BE2C (cell line): Measurements from ENCODE around the gene TRIO.
A peak's percentile ranks its signal among the peaks of the same experiment; 100 is the strongest.

ENCODE experiments used
- DNase-seq: peaks from one replicate; pipeline ENCODE4 v3.0.0-alpha.2; 2020
- H3K27me3 ChIP-seq: fragments of 250-450 bp; sonication (Bioruptor Pico); 2 replicates; pipeline ENCODE4 v1.5.1; 2020; ENCODE audit warnings: mild to moderate bottlenecking
- H3K36me3 ChIP-seq: fragments of 250-450 bp; sonication (Bioruptor Pico); 2 replicates; pipeline ENCODE4 v1.5.1; 2020; ENCODE audit warnings: mild to moderate bottlenecking
- H3K4me1 ChIP-seq: fragments of 250-450 bp; sonication (Bioruptor Pico); 2 replicates; pipeline ENCODE4 v1.5.1; 2020
- H3K4me3 ChIP-seq: 2 replicates; pipeline ENCODE4 v1.5.1; 2011; ENCODE audit warnings: low read depth, low read length
- H3K9me3 ChIP-seq: fragments of 250-450 bp; sonication (Bioruptor Pico); 2 replicates; pipeline ENCODE4 v1.5.1; 2020
- TF ChIP-seq, protein P1 (sequence below): IDR thresholded peaks from 2 replicates; pipeline ENCODE4 v1.5.1; 2012; ENCODE audit warnings: mild to moderate bottlenecking, low read depth, low read length

The TRIO gene

DNA sequence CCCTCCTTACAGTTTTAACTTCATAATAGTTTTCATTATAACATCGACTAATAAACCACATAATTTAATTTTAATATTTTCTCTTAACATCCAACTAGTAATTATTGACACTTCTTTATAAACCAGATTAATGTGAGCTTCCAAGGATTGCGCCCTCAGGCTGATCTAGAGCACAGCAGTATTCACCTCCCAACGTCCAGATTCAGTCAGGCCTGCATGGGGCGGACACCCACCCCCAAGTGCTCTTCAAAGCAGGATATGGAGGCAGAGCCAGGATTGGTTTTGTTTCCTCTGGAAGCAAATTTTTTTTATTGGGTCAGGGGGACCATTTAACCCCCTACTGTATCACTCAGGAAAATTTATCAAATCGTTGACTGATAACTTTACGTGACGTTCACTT is 215.4 kb downstream of the TRIO start:
- Histone ChIP-seq H3K4me1 (peaks cover 28% of the 10 kb centered on the region), H3K36me3 (peaks cover 21% of the 10 kb centered on the region), H3K27me3 (no peaks in the 10 kb centered on the region), H3K9me3 (no peaks in the 10 kb centered on the region), H3K4me3 (no peak overlapping the region)
- TF ChIP-seq, protein P1, sequence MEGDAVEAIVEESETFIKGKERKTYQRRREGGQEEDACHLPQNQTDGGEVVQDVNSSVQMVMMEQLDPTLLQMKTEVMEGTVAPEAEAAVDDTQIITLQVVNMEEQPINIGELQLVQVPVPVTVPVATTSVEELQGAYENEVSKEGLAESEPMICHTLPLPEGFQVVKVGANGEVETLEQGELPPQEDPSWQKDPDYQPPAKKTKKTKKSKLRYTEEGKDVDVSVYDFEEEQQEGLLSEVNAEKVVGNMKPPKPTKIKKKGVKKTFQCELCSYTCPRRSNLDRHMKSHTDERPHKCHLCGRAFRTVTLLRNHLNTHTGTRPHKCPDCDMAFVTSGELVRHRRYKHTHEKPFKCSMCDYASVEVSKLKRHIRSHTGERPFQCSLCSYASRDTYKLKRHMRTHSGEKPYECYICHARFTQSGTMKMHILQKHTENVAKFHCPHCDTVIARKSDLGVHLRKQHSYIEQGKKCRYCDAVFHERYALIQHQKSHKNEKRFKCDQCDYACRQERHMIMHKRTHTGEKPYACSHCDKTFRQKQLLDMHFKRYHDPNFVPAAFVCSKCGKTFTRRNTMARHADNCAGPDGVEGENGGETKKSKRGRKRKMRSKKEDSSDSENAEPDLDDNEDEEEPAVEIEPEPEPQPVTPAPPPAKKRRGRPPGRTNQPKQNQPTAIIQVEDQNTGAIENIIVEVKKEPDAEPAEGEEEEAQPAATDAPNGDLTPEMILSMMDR: no peak
- DNase-seq: peak; percentile 51

DNA sequence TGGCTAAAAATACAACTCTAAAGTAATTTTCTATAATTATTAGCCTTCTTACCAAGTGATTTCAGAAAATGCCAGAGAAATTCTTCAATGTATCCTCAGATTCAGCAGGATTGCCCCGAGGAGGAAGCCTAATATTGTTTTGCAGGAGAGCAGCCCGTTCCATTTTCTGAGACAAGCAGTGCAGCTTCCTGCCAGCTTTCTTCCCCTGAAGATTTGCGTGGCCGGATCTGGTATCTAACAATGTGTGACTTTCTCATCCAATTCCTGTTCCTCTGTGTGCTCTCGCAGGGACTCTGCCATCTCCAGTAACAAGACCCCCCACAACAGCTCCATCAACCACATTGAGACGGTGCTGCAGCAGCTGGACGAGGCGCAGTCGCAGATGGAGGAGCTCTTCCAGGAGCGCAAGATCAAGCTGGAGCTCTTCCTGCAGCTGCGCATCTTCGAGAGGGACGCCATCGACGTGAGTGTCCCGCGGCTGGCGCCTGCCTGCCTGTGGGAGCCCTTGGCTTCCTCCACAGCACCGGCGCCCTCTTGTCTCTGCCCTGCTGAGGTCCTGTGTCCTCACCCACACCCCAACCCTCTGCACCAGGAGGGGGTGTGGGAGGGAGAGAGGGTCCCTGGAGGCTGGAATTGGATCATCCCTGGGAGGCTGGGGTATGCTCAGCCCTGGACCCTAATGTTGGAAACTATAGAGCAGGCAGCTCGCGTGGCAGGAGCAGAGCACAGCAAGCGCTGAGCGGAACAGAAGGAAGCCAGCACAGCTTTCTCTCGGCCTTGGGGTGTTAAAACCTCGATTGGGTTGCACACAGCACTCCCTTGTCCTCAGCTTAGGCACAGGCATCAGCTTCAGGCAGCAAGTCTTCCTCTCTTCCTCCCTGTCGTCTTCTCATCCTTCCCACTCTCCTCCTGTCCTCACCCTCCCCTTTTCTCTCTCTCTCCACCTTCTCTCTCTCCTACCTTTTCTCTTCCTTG is 216.2 kb downstream of the TRIO start:
- Histone ChIP-seq H3K4me3 (no peak overlapping the region), H3K9me3 (no peaks in the 10 kb centered on the region), H3K4me1 (peaks cover 31% of the 10 kb centered on the region), H3K36me3 (peaks cover 25% of the 10 kb centered on the region), H3K27me3 (no peaks in the 10 kb centered on the region)
- TF ChIP-seq, protein P1: no peak
- peak; percentile 31 for DNase-seq

DNA sequence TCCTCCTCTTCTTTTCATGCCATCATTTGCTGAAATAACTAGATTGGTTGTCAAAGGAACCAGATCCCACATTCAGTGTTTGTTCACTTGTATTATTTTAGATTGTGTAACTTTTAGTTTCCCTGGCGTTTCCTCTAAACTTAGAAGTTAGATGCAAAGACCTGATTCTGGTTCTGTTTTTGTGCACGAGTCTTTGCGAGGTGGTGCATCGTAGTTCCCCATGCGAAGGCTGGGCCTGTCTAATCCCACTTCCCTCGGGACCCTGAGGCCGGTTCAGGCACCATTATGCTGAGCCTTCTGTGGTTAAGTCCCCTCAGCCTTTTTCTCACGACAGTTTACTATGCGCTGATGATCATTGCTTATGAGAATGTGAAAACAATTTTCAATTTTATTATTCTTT is 219.3 kb downstream of the TRIO start:
- H3K4me1 ChIP-seq: peaks cover 42% of the 10 kb centered on the region

GRCh38 chr5:14364096-14364495 is 221.0 kb downstream of the TRIO start:
- H3K4me3 ChIP-seq: no peak overlapping the region
- H3K27me3 ChIP-seq: no peaks in the 10 kb centered on the region
- peaks cover 28% of the 10 kb centered on the region for H3K4me1 ChIP-seq
- H3K36me3 ChIP-seq: peaks cover 61% of the 10 kb centered on the region
- DNase-seq: no peak
- no peaks in the 10 kb centered on the region for H3K9me3 ChIP-seq
- TF ChIP-seq, protein P1: no peak; the same call in 1 of the 2 replicates

More for the DNA sequence above, 219.3 kb downstream of the TRIO start:
- DNase-seq: no peak
- H3K4me3 ChIP-seq: no peak overlapping the region
- no peaks in the 10 kb centered on the region for H3K27me3 ChIP-seq
- no peaks in the 10 kb centered on the region for H3K9me3 ChIP-seq
- H3K36me3 ChIP-seq: peaks cover 49% of the 10 kb centered on the region
- TF ChIP-seq, protein P1: no peak

DNA sequence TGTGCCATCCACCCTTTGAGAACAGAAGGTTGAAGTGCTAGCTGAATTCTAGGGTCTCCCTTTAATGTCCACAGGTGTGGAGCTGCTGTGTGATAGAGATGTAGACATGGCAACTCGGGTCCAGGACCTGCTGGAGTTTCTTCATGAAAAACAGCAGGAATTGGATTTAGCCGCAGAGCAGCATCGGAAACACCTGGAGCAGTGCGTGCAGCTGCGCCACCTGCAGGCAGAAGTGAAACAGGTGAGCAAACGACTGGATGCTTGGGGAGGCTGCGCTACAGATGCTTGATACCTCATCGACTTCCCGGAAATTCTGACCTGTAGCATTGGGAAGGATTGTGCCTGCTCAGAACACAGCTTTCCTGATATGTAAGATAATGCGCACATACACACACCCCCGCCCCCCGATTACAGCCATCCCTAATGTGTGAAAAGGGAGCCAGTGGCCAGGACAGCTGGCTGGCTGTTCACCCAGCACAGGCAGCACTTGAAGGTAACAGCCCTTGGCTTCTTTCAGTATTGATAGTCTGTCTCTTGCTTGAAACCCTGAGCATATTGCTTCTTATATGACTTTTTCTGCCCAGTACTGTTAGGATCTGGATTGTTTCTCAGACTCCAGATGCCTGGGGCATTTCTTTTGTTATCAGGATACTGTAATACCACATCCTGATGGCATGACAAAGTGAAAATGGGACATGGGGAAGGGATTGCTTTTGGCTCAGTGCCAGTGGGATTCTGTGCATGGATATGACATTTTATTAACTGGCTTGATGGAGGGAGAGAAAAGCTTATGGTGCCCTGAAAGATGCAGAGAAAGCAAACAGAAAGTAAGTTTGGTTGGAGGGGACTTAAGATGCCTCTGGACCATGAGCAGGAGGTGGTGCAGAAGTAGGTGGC is 221.7 kb downstream of the TRIO start:
- Histone ChIP-seq H3K9me3 (no peaks in the 10 kb centered on the region), H3K36me3 (peaks cover 61% of the 10 kb centered on the region), H3K4me1 (peaks cover 26% of the 10 kb centered on the region), H3K27me3 (no peaks in the 10 kb centered on the region), H3K4me3 (no peak overlapping the region)
- TF ChIP-seq, protein P1: peak; percentile 83
- peak; percentile 66 for DNase-seq
